T-helper 2 cell (primary cell): Measurements from ENCODE around the gene UGT1A5.
"Not testable (repeated sequence)": the region's sequence is repeated elsewhere in the genome, so short reads cannot be mapped to it uniquely, and the experiment has no call there.

Source experiments
- DNase-seq, 5 experiments: peaks; one replicate each; pipeline versions ENCODE4 v3.0.0 to v3.0.0-alpha.2; 2012 to 2022

UGT1A5 gene

DNA sequence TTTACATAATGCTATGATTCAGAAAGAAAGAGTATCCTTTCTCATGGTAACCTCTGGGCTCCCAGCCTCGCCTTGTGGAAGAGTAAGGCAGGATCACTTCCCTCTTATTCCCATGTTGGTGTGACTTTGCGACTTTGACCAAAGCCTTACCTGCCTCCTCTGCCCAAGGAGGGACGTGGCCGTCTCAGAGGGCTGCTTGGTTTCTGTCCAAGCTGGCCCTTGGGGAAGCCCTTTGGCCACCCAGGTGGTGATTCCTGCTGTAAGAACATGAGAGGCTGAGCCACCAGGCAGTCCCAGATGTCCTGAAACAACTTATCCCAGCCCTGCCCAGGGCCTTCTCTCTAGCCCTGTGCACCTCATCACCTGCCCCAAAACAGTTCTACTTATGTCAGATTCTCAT is 14.0 kb upstream of the UGT1A5 start:
- DNase-seq: no peak

DNA sequence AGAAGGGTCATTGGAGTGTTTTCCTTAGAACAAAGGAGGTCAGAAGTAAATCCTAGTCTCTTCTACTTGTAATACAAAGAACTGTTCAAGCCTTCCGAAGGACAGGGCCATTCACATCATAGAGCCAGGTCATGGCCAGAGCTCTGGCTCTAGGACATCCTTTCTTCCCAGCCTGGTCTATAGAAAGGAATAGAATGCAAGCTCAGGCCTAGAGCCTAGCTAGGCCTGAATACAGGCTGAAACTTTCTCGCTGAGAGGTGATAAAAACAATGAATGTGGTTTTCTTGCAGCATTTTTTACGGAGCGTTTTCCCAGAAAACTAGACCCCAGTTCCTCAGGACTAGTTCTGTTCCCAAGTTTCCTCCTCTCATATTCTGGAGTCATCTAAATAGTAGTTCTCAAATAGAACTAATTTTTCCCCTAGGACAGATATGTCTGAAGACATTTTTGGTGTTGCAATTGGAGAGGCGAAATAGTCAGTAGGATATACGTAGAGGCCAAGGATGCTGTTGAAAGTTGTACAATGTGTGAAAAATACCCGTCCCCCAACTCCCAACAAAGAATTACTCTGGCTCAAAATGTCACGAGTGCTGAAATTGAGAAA is 13.2 kb upstream of the UGT1A5 start:
- no peak for DNase-seq

GRCh38 chr2:233700028-233700635 is 12.6 kb upstream of the UGT1A5 start:
- DNase-seq: no peak

DNA sequence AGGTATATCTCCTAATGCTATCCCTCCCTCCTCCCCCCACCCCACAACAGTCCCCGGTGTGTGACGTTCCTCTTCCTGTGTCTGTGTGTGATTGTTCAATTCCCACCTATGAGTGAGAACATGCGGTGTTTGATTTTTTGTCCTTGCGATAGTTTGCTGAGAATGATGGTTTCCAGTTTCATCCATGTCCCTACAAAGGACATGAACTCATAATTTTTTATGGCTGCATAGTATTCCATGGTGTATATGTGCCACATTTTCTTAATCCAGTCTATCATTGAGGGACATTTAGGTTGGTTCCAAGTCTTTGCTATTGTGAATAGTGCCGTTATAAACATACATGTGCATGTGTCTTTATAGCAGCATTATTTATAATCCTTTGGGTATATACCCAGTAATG is 11.9 kb upstream of the UGT1A5 start:
- DNase-seq: not testable (repeated sequence)

GRCh38 chr2:233702238-233702637 is 10.5 kb upstream of the UGT1A5 start:
- DNase-seq: no peak

- DNase-seq: no peak
Measured at GRCh38 chr2:233705911-233706506, 6.7 kb upstream of the UGT1A5 start.

DNA sequence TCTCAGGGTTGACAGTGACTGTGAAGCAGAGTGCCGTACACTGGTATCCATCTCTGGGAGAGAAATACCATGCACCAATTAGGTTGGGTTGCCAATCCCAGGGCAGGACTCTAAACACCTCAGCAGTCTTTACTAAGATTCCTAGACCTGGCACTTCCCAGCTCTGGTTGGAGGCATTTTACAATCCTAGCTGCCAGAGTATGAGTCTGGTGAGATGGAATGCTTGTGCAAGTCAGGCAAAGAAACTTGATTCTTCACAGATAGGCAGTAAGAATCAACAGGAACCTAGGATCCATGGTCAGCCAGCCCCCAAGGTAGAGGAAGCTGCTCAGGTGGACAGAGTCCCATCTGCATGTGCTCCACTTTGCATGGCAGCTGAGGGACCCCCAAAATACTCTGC is 6.0 kb upstream of the UGT1A5 start:
- no peak for DNase-seq

- no peak for DNase-seq
Measured at GRCh38 chr2:233707940-233708644, 4.6 kb upstream of the UGT1A5 start.

GRCh38 chr2:233708942-233709341 is 3.8 kb upstream of the UGT1A5 start:
- no peak for DNase-seq

GRCh38 chr2:233711312-233712008 is 1.2 kb upstream of the UGT1A5 start:
- DNase-seq: peak; percentile 8 to 56 (median 40)

DNA sequence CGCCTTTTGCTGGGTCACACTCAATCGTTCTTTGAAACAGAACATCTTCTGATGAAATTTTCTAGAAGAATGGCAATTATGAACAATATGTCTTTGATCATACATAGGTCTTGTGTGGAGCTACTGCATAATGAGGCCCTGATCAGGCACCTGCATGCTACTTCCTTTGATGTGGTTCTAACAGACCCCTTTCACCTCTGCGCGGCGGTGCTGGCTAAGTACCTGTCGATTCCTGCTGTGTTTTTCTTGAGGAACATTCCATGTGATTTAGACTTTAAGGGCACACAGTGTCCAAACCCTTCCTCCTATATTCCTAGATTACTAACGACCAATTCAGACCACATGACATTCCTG is 532 bp downstream of the UGT1A5 start:
- DNase-seq: no peak

DNA sequence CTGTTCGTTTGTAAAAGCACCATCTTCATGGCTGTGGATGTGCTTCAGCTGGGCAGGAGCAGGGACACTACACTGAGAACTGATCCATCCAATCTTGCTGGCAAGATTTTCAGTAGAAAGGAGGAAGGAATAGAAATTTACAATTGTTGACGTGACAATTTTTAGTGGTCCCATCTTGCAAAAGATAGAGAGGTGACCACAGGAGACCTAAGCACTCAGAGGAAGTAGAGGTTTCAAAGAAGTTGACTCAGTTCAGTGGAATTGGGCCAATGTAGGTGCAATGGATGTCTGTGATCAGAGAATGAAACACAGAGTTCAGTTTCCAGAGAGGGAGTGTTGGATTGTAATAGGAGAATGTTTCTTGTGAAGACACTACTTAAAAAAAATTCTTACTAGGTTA is 1.4 kb downstream of the UGT1A5 start:
- peak in 1 of 5 experiments; percentile 8 for DNase-seq

GRCh38 chr2:233718552-233718951 is 5.8 kb downstream of the UGT1A5 start, which contains the start of gene UGT1A4:
UGT1A4 (plus strand) TSS chr2:233718736; CDS start chr2:233718821, 85 bp downstream.
- no peak for DNase-seq

DNA sequence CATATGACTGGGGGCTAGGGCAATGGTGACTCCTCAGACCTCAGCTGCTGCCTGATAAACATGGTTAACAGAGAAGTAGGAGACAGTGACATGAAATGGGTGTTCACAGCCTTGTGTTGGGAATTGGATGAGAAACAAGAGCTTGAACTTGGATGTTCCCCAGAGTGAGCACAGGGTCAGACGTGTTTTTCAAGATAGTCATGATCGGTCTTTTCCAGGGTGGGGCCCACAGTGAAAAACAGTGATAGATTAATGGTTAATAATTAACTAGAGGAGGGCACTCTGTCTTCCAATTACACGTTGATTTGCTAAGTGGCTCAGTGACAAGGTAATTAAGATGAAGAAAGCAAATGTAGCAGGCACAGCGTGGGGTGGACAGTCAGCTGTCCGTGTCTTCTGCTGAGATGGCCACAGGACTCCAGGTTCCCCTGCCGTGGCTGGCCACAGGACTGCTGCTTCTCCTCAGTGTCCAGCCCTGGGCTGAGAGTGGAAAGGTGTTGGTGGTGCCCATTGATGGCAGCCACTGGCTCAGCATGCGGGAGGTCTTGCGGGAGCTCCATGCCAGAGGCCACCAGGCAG is 16.1 kb downstream of the UGT1A5 start, which contains the start of gene UGT1A3:
TSS of gene UGT1A3 (plus strand) at position 320 of the 579 bp plus-strand sequence. CDS start at position 405, 85 bp downstream.
- no peak for DNase-seq

- DNase-seq: not testable (repeated sequence)
Measured at GRCh38 chr2:233736868-233737653, 24.4 kb downstream of the UGT1A5 start.

GRCh38 chr2:233740870-233741269 is 28.2 kb downstream of the UGT1A5 start:
- no peak for DNase-seq

GRCh38 chr2:233743464-233744259 is 31.0 kb downstream of the UGT1A5 start:
- no peak for DNase-seq

- DNase-seq: no peak
Measured at GRCh38 chr2:233745073-233745755, 32.5 kb downstream of the UGT1A5 start.

- DNase-seq: not testable (repeated sequence)
Measured at GRCh38 chr2:233745838-233746237, 33.1 kb downstream of the UGT1A5 start.
